D721Med (cell line): ENCODE results near the gene DCST2.
A peak's percentile ranks its signal among the peaks of the same experiment; 100 is the strongest.
"Not testable (repeated sequence)": the region's sequence is repeated elsewhere in the genome, so short reads cannot be mapped to it uniquely, and the experiment has no call there.

Source experiments
- DNase-seq: peaks from one replicate; pipeline ENCODE4 v3.0.0; 2011; ENCODE audit warnings: low spot score; ENCODE audit not compliant: insufficient read length
- FAIRE-seq: peaks from 2 replicates; lab custom pipeline; 2011; peaks lifted over from hg19 to GRCh38; lab: Jason Lieb, UNC
- TF ChIP-seq, protein P1 (sequence below): IDR thresholded peaks from 2 replicates; pipeline ENCODE4 v1.5.1; 2012; ENCODE audit warnings: mild to moderate bottlenecking, control low read depth; ENCODE audit not compliant: insufficient read depth; ENCODE audit errors: missing control alignments

DCST2 gene

DNA sequence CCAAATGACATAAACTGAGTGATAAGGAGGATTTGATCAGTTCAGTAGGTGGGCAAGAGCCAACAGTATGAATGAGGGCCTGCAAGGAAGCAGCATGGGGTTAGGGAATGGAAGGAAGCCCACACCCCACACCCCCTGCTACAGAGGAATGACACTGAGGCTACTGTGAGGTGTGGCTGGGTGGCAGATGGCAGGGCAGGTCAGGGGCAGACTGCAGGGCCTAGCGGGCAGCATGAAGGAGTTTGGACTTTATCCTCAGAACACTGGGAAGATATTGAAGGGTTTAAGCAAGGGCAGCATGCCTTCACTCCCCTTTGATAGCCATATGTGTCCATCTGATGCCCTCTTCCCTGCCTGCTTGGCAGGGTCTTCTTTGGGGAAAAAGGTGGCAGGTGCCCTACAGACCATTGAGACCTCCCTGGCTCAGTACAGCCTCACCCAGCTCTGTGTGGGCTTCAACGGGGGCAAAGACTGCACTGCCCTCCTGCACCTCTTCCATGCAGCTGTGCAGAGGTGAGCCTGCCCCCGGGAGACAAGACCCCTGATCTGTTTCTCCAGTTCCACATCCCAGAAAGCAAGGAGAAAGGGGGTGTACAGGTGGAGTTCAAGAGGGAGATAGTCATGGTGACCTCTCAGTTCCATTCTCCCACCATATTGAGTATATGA, 44.3 kb downstream of the DCST2 start:
- FAIRE-seq (no peak), DNase-seq (no peak)
- TF ChIP-seq, protein P1, sequence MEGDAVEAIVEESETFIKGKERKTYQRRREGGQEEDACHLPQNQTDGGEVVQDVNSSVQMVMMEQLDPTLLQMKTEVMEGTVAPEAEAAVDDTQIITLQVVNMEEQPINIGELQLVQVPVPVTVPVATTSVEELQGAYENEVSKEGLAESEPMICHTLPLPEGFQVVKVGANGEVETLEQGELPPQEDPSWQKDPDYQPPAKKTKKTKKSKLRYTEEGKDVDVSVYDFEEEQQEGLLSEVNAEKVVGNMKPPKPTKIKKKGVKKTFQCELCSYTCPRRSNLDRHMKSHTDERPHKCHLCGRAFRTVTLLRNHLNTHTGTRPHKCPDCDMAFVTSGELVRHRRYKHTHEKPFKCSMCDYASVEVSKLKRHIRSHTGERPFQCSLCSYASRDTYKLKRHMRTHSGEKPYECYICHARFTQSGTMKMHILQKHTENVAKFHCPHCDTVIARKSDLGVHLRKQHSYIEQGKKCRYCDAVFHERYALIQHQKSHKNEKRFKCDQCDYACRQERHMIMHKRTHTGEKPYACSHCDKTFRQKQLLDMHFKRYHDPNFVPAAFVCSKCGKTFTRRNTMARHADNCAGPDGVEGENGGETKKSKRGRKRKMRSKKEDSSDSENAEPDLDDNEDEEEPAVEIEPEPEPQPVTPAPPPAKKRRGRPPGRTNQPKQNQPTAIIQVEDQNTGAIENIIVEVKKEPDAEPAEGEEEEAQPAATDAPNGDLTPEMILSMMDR = no peak

DNA sequence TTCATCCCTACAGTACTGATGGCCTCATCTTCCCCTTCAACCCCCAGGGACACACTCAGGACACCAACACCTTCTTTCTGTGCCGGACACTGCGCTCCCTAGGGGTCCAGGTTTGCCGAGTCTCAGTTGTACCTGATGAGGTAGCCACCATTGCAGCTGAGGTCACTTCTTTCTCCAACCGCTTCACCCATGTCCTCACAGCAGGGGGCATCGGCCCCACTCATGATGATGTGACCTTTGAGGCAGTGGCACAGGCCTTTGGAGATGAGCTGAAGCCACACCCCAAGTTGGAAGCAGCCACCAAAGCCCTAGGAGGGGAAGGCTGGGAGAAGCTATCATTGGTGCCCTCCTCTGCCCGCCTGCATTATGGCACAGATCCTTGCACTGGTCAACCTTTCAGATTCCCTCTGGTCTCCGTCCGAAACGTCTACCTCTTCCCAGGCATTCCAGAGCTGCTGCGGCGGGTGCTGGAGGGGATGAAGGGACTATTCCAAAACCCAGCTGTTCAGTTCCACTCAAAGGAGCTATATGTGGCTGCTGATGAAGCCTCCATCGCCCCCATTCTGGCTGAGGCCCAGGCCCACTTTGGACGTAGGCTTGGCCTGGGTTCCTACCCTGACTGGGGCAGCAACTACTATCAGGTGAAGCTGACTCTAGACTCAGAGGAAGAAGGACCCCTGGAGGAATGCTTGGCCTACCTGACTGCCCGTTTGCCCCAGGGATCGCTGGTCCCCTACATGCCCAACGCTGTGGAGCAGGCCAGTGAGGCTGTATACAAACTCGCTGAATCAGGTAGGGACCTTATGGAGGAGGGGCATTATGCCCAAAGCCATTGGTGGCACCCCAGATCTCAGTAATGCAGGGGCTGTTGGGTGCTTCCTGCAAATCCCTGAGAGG, 45.3 kb downstream of the DCST2 start:
- no peak for DNase-seq
- TF ChIP-seq, protein P1 = peak; percentile 10
- no peak for FAIRE-seq

DNA sequence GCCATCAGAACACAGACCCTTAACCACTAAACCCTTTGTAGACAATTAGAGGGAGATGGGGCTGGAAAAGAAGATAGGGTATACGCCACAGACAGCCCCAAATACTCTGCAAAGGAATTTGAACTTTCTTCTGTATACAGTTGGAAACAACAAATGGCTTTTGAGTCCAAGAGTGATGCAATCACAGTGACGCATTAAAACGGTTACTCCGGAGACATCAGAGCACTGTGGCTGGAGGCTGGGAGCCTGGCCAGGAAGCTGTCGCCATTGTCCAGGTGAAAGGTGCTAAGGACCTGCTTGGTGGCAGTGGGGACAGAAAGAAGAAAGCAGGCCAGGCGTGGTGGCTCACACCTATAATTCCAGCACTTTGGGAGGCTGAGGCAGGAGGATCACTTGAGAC, 46.3 kb downstream of the DCST2 start:
- FAIRE-seq = no peak
- TF ChIP-seq, protein P1 = no peak
- DNase-seq = no peak

DNA sequence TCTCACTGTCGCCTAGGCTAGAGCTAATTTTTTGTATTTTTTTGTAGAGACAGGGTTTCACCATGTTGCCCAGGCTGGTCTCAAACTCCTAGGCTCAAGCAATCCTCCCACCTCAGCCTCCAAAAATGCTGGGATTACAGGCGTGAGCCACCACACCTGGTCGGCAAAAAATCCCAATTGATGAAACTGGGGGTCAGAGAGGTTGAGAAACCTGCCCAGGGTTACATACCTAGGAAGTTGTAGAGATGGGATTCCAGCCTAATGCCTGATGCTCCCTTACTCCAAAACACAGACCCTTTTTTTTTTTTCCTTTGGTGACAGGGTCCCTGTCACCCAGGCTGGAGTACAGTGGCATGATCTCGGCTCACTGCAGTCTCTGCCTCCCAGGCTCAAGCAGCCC, 46.8 kb downstream of the DCST2 start:
- FAIRE-seq = not testable (repeated sequence)

DNA sequence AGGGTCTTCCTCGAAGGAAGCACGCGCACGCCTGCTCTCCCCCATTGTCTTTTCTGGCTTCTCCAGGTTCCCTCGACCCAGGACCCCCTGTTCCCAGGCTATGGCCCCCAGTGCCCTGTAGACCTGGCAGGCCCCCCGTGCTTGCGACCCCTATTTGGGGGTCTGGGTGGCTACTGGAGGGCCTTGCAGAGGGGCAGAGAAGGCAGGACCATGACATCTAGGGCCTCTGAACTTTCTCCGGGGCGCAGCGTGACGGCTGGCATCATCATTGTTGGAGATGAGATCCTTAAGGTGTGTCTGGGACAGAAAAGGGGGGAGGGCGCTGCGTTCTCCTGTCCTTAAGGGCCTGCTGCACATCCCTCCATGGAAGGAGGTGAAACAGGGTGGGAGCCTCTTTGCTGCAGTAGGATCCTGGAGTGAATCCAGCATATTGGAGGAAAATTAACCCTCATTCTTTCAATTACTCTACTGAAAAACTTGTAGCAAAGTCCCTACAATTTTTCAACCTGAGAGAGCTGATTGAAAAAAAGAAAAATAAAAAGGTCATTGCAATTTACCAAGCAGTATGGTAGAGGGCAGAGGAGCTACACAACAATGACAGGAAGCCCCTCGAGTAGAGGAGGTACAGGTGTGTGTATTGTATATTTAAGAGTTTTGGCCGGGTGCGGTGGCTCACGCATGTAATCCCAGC, 49.7 kb downstream of the DCST2 start:
- TF ChIP-seq, protein P1 = no peak
- no peak for DNase-seq
- FAIRE-seq = no peak

More for the DNA sequence above, 46.8 kb downstream of the DCST2 start:
- DNase-seq = not testable (repeated sequence)

DNA sequence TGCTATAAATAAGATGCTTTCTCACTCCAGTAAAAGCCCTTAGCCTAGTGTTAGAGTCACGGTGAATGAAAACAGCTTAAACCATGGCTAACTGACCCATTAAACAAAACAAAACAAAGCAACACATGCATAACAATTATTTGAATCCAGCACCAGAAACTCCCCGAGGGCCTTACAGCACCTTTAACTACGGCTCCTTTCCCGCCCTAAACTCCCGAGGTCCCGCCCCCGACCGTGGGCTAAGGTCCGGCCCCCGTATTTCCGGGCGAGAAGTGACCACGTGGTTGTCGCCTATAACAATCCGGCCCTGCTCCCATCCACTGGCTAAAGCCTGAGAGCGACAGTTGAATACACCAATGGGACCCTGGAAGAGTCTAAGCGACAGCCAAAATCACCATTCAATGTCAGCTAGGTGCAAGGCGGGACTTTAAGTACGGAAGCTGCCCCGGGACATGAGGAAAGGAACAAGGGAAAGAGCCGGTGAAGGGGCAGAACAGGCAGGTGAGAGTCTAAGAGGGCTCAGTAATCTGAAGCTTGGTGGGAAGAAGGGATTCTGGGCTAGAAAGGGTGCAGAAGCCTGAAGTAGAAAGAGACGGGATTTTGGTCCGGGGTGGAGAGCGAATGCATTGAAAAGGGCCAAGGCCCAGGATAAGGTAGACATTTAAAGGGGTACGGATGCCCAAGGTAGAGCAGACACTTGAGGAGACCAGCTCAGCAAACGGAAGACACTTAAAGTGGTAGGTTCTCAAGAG, 50.5 kb downstream of the DCST2 start, which contains the start of gene FLAD1:
TSS of gene FLAD1 (plus strand) at position 448 of the 752 bp plus-strand sequence. CDS start 351 bp downstream, outside the sequence.
- DNase-seq = peak; percentile 99
- peak; percentile 11 for FAIRE-seq
- TF ChIP-seq, protein P1 = no peak
